Adipocyte (in vitro differentiated cells): ENCODE results near the gene CCDC88C.

Experiments
- DNase-seq: peaks from one replicate; pipeline ENCODE4 v3.0.0-alpha.2; 2015; ENCODE audit warnings: low read depth
- H3K27me3 ChIP-seq: replicated peaks from 2 replicates; pipeline ENCODE4 v1.7.0; 2013; ENCODE audit warnings: mild to moderate bottlenecking, low read length, moderate library complexity; ENCODE audit not compliant: control insufficient read depth, insufficient read depth
- H3K36me3 ChIP-seq: 2 replicates; pipeline ENCODE4 v1.7.0; 2013; ENCODE audit warnings: low read length, mild to moderate bottlenecking, moderate library complexity; ENCODE audit not compliant: control insufficient read depth, insufficient read depth, severe bottlenecking
- H3K4me1 ChIP-seq: 2 replicates; pipeline ENCODE4 v1.7.0; 2013; ENCODE audit warnings: mild to moderate bottlenecking, low read length, moderate library complexity; ENCODE audit not compliant: control insufficient read depth, insufficient read depth
- H3K4me3 ChIP-seq: 2 replicates; pipeline ENCODE4 v1.7.0; 2013; ENCODE audit warnings: mild to moderate bottlenecking, low read length, moderate library complexity
- H3K9ac ChIP-seq: 2 replicates; pipeline ENCODE4 v1.7.0; 2013; ENCODE audit warnings: mild to moderate bottlenecking, low read length, moderate library complexity
- H3K9me3 ChIP-seq: 2 replicates; pipeline ENCODE4 v1.7.0; 2013; ENCODE audit warnings: mild to moderate bottlenecking, low read length, moderate library complexity; ENCODE audit not compliant: control insufficient read depth

CCDC88C gene

GRCh38 chr14:91303091-91303923 is 114.3 kb downstream of the CCDC88C start:
- Histone ChIP-seq H3K36me3 (no peaks in the 10 kb centered on the region), H3K4me1 (no peaks in the 10 kb centered on the region)
- DNase-seq: no peak

GRCh38 chr14:91302391-91302790 is 115.2 kb downstream of the CCDC88C start:
- Histone ChIP-seq H3K9me3 (no peaks in the 10 kb centered on the region), H3K4me3 (no peak overlapping the region), H3K9ac (no peak overlapping the region), H3K4me1 (no peaks in the 10 kb centered on the region), H3K36me3 (no peaks in the 10 kb centered on the region), H3K27me3 (peaks cover 65% of the 10 kb centered on the region)
- DNase-seq: no peak

More at GRCh38 chr14:91303091-91303923, 114.3 kb downstream of the CCDC88C start:
- Histone ChIP-seq H3K9ac (no peak overlapping the region), H3K27me3 (peaks cover 73% of the 10 kb centered on the region), H3K9me3 (no peaks in the 10 kb centered on the region), H3K4me3 (no peak overlapping the region)

- Histone ChIP-seq H3K9ac (no peak overlapping the region), H3K27me3 (peaks cover 62% of the 10 kb centered on the region), H3K4me1 (no peaks in the 10 kb centered on the region), H3K4me3 (no peak overlapping the region), H3K9me3 (no peaks in the 10 kb centered on the region), H3K36me3 (no peaks in the 10 kb centered on the region)
- DNase-seq: no peak
Measured at GRCh38 chr14:91300957-91301356, 116.7 kb downstream of the CCDC88C start.

- Histone ChIP-seq H3K27me3 (peaks cover 60% of the 10 kb centered on the region), H3K9me3 (no peaks in the 10 kb centered on the region), H3K36me3 (no peaks in the 10 kb centered on the region), H3K4me3 (no peak overlapping the region), H3K9ac (no peak overlapping the region), H3K4me1 (no peaks in the 10 kb centered on the region)
- DNase-seq: no peak
Measured at GRCh38 chr14:91300283-91300895, 117.2 kb downstream of the CCDC88C start.

GRCh38 chr14:91299121-91300115 is 118.2 kb downstream of the CCDC88C start:
- no peak overlapping the region for H3K9ac ChIP-seq
- no peak overlapping the region for H3K4me3 ChIP-seq
- H3K36me3 ChIP-seq: no peaks in the 10 kb centered on the region
- H3K9me3 ChIP-seq: no peaks in the 10 kb centered on the region
- H3K27me3 ChIP-seq: peaks cover 56% of the 10 kb centered on the region
- no peaks in the 10 kb centered on the region for H3K4me1 ChIP-seq
- DNase-seq: no peak

GRCh38 chr14:91298576-91298975 is 119.0 kb downstream of the CCDC88C start:
- DNase-seq: no peak
- no peak overlapping the region for H3K4me3 ChIP-seq
- no peaks in the 10 kb centered on the region for H3K9me3 ChIP-seq
- no peaks in the 10 kb centered on the region for H3K36me3 ChIP-seq
- no peak overlapping the region for H3K9ac ChIP-seq
- H3K4me1 ChIP-seq: no peaks in the 10 kb centered on the region
- H3K27me3 ChIP-seq: peaks cover 52% of the 10 kb centered on the region

- Histone ChIP-seq H3K9ac (no peak overlapping the region), H3K4me3 (no peak overlapping the region), H3K4me1 (no peaks in the 10 kb centered on the region), H3K36me3 (no peaks in the 10 kb centered on the region), H3K9me3 (no peaks in the 10 kb centered on the region), H3K27me3 (peaks cover 48% of the 10 kb centered on the region)
- no peak for DNase-seq
Measured at GRCh38 chr14:91297081-91297711, 120.4 kb downstream of the CCDC88C start.

GRCh38 chr14:91295851-91296796 is 121.5 kb downstream of the CCDC88C start:
- DNase-seq: no peak
- Histone ChIP-seq H3K27me3 (peaks cover 49% of the 10 kb centered on the region), H3K4me3 (no peak overlapping the region), H3K9ac (no peak overlapping the region), H3K4me1 (no peaks in the 10 kb centered on the region), H3K9me3 (no peaks in the 10 kb centered on the region), H3K36me3 (no peaks in the 10 kb centered on the region)

GRCh38 chr14:91295276-91295845 is 122.3 kb downstream of the CCDC88C start:
- Histone ChIP-seq H3K4me1 (no peaks in the 10 kb centered on the region), H3K27me3 (peaks cover 46% of the 10 kb centered on the region), H3K9me3 (no peaks in the 10 kb centered on the region), H3K4me3 (no peak overlapping the region), H3K9ac (no peak overlapping the region), H3K36me3 (no peaks in the 10 kb centered on the region)
- no peak for DNase-seq

- no peaks in the 10 kb centered on the region for H3K36me3 ChIP-seq
- H3K4me3 ChIP-seq: no peak overlapping the region
- DNase-seq: no peak
- H3K27me3 ChIP-seq: peaks cover 36% of the 10 kb centered on the region
- no peaks in the 10 kb centered on the region for H3K9me3 ChIP-seq
- H3K9ac ChIP-seq: no peak overlapping the region
- no peaks in the 10 kb centered on the region for H3K4me1 ChIP-seq
Measured at GRCh38 chr14:91294153-91294552, 123.5 kb downstream of the CCDC88C start.
